CD4-positive, CD25-positive, alpha-beta regulatory T cell (primary cell): Measurements from ENCODE around the gene HOXC13. TPM values are rescaled to one million over a fixed set of nuclear protein-coding genes. Genes with fewer than 3 reads are reported as not detected.

Experiments
- ATAC-seq, 2 donors: fragments of 150-1000 bp; cut with Tn5 transposase; one replicate each; pipeline ENCODE4 v1.10.0; 2021; ENCODE audit warnings: low read depth in 2 of 2, moderate number of reproducible peaks in 2 of 2, moderate library complexity in 1 of 2
- DNase-seq, 3 donors: peaks; one replicate each; pipeline versions ENCODE4 v3.0.0 to v3.0.0-alpha.2; 2012 to 2022; ENCODE audit warnings: mixed read lengths in 1 of 3
- H3K27ac ChIP-seq: one replicate; pipeline ENCODE4 v1.7.0; 2013; ENCODE audit warnings: mild to moderate bottlenecking, low read length; ENCODE audit not compliant: insufficient read depth, poor library complexity, severe bottlenecking
- H3K27me3 ChIP-seq: one replicate; pipeline ENCODE4 v1.7.0; 2013; ENCODE audit warnings: low read length; ENCODE audit not compliant: control insufficient read depth, insufficient read depth
- H3K36me3 ChIP-seq: one replicate; pipeline ENCODE4 v1.7.0; 2013; ENCODE audit warnings: mild to moderate bottlenecking, low read length, moderate library complexity; ENCODE audit not compliant: control insufficient read depth, insufficient read depth
- H3K4me1 ChIP-seq: 2 replicates; pipeline ENCODE4 v1.7.0; 2013; ENCODE audit warnings: mild to moderate bottlenecking, low read length; ENCODE audit not compliant: insufficient read depth, control insufficient read depth, poor library complexity, severe bottlenecking
- H3K4me3 ChIP-seq: one replicate; pipeline ENCODE4 v1.7.0; 2013; ENCODE audit warnings: low read depth, mild to moderate bottlenecking, low read length, moderate library complexity
- H3K9me3 ChIP-seq, 2 experiments: 1 replicate in 1 of 2; 2 replicates in 1 of 2; pipeline ENCODE4 v1.7.0; 2013; ENCODE audit warnings: low read length in 2 of 2, mild to moderate bottlenecking in 1 of 2, moderate library complexity in 1 of 2; ENCODE audit not compliant: control insufficient read depth in 2 of 2
- H3K27ac Mint-ChIP-seq, 3 donors: one replicate each; pipeline ENCODE4 v1.8.0; 2020 to 2022; ENCODE audit warnings: mild to moderate bottlenecking in 3 of 3, mixed read lengths in 3 of 3, moderate library complexity in 2 of 3
- H3K27me3 Mint-ChIP-seq: one replicate; pipeline ENCODE4 v1.8.0; 2022; ENCODE audit warnings: mild to moderate bottlenecking, mixed read lengths
- H3K36me3 Mint-ChIP-seq: one replicate; pipeline ENCODE4 v1.8.0; 2020; ENCODE audit warnings: mixed read lengths
- H3K4me1 Mint-ChIP-seq, 4 donors: one replicate each; pipeline ENCODE4 v1.8.0; 2020 to 2022; ENCODE audit warnings: mixed read lengths in 4 of 4, mild to moderate bottlenecking in 1 of 4
- H3K4me3 Mint-ChIP-seq, 4 donors: one replicate each; pipeline ENCODE4 v1.8.0; 2020 to 2022; ENCODE audit warnings: mild to moderate bottlenecking in 4 of 4, mixed read lengths in 4 of 4, moderate library complexity in 3 of 4
- H3K9me3 Mint-ChIP-seq, 7 donors: one replicate each; pipeline ENCODE4 v1.8.0; 2020 to 2022; ENCODE audit warnings: mixed read lengths in 7 of 7, mild to moderate bottlenecking in 3 of 7, moderate library complexity in 2 of 7
- polyA plus RNA-seq, 4 donors: library from polyadenylated mRNA; unstranded; fragments of 300-500 nt; fragmentation: Illumina TruSeq; gene quantifications; one replicate each; pipeline ENCODE4 v1.2.3, GENCODE V29; 2021
- total RNA-seq: library from RNA; stranded (reverse); gene quantifications from one replicate; pipeline ENCODE4 v1.2.3, GENCODE V29; 2022

Gene HOXC13
- total and polyA plus RNA-seq, 5 donors from 2014 or later = not detected

- no peaks in the 10 kb centered on the region for H3K9me3 ChIP-seq
- ATAC-seq (no peak), DNase-seq (no peak)
- H3K27me3 ChIP-seq = peaks cover 85% of the 10 kb centered on the region
- H3K36me3 ChIP-seq = no peaks in the 10 kb centered on the region
- Mint-ChIP-seq H3K27me3 (peaks cover 99% of the 10 kb centered on the region), H3K27ac (peak overlapping the region in 1 of 3 donors; percentile 76), H3K4me1 (peaks cover 0 to 47% (median 20%) of the 10 kb centered on the region in 4 donors), H3K9me3 (peaks cover 0 to 4% (median 1%) of the 10 kb centered on the region in 7 donors), H3K4me3 (peak overlapping the region in 2 of 4 donors; percentile 59 to 81), H3K36me3 (no peaks in the 10 kb centered on the region)
- H3K4me3 ChIP-seq = no peak overlapping the region
- H3K27ac ChIP-seq = no peak overlapping the region
- H3K4me1 ChIP-seq = peaks cover 22% of the 10 kb centered on the region
Measured at GRCh38 chr12:53966385-53967133, 27.9 kb downstream of the HOXC13 start.

- Mint-ChIP-seq H3K9me3 (peaks cover 0 to 10% (median 1%) of the 10 kb centered on the region in 7 donors), H3K4me3 (peak overlapping the region in 1 of 4 donors; percentile 81), H3K27ac (no peak overlapping the region), H3K4me1 (peaks cover 0 to 44% (median 20%) of the 10 kb centered on the region in 4 donors), H3K27me3 (peaks cover 99% of the 10 kb centered on the region), H3K36me3 (no peaks in the 10 kb centered on the region)
- H3K9me3 ChIP-seq = peaks cover 0 to under 1% of the 10 kb centered on the region in 2 experiments
- H3K4me3 ChIP-seq = no peak overlapping the region
- no peak for ATAC-seq
- no peak for DNase-seq
- peaks cover 85% of the 10 kb centered on the region for H3K27me3 ChIP-seq
- H3K4me1 ChIP-seq = peaks cover 22% of the 10 kb centered on the region
- H3K36me3 ChIP-seq = no peaks in the 10 kb centered on the region
- H3K27ac ChIP-seq = no peak overlapping the region
Measured at GRCh38 chr12:53967421-53967925, 28.8 kb downstream of the HOXC13 start.

- H3K9me3 Mint-ChIP-seq = peaks cover 0 to 11% (median 1%) of the 10 kb centered on the region in 7 donors
- no peaks in the 10 kb centered on the region for H3K36me3 Mint-ChIP-seq
- no peak overlapping the region for H3K4me3 Mint-ChIP-seq
- peaks cover 99% of the 10 kb centered on the region for H3K27me3 Mint-ChIP-seq
- Histone ChIP-seq H3K27ac (no peak overlapping the region), H3K4me3 (no peak overlapping the region), H3K9me3 (peaks cover 2 to 9% of the 10 kb centered on the region in 2 experiments), H3K36me3 (no peaks in the 10 kb centered on the region), H3K27me3 (peaks cover 83% of the 10 kb centered on the region), H3K4me1 (peaks cover 25% of the 10 kb centered on the region)
- H3K4me1 Mint-ChIP-seq = peaks cover 0 to 47% (median 25%) of the 10 kb centered on the region in 4 donors
- ATAC-seq (no peak), DNase-seq (no peak)
- peak overlapping the region in 1 of 3 donors; percentile 33 for H3K27ac Mint-ChIP-seq
Measured at GRCh38 chr12:53968214-53969127, 29.8 kb downstream of the HOXC13 start.

GRCh38 chr12:53969588-53970259 lies 31.1 kb downstream of the HOXC13 start:
- Mint-ChIP-seq H3K27ac (no peak overlapping the region), H3K27me3 (peaks cover 100% of the 10 kb centered on the region), H3K4me1 (peaks cover 0 to 42% (median 21%) of the 10 kb centered on the region in 4 donors), H3K36me3 (no peaks in the 10 kb centered on the region), H3K9me3 (peaks cover 0 to 11% (median 1%) of the 10 kb centered on the region in 7 donors), H3K4me3 (no peak overlapping the region)
- Histone ChIP-seq H3K27ac (no peak overlapping the region), H3K36me3 (no peaks in the 10 kb centered on the region), H3K4me1 (peaks cover 34% of the 10 kb centered on the region), H3K4me3 (no peak overlapping the region), H3K27me3 (peaks cover 71% of the 10 kb centered on the region), H3K9me3 (peaks cover 2 to 9% of the 10 kb centered on the region in 2 experiments)
- no peak for ATAC-seq
- DNase-seq = no peak

GRCh38 chr12:53970451-53970850 lies 31.8 kb downstream of the HOXC13 start:
- DNase-seq (no peak), ATAC-seq (no peak)
- Histone ChIP-seq H3K4me1 (peaks cover 37% of the 10 kb centered on the region), H3K27ac (no peak overlapping the region), H3K36me3 (no peaks in the 10 kb centered on the region), H3K4me3 (no peak overlapping the region), H3K27me3 (peaks cover 66% of the 10 kb centered on the region), H3K9me3 (peaks cover 2 to 10% of the 10 kb centered on the region in 2 experiments)
- peaks cover 99% of the 10 kb centered on the region for H3K27me3 Mint-ChIP-seq
- peaks cover 0 to 41% (median 18%) of the 10 kb centered on the region in 4 donors for H3K4me1 Mint-ChIP-seq
- no peaks in the 10 kb centered on the region for H3K36me3 Mint-ChIP-seq
- H3K27ac Mint-ChIP-seq = no peak overlapping the region
- no peak overlapping the region for H3K4me3 Mint-ChIP-seq
- peaks cover 0 to 13% (median 1%) of the 10 kb centered on the region in 7 donors for H3K9me3 Mint-ChIP-seq

GRCh38 chr12:53971129-53971528 lies 32.5 kb downstream of the HOXC13 start:
- H3K9me3 ChIP-seq = peaks cover 2 to 17% of the 10 kb centered on the region in 2 experiments
- Mint-ChIP-seq H3K4me1 (peaks cover 0 to 38% (median 15%) of the 10 kb centered on the region in 4 donors), H3K27ac (no peak overlapping the region), H3K36me3 (no peaks in the 10 kb centered on the region), H3K27me3 (peaks cover 99% of the 10 kb centered on the region), H3K4me3 (no peak overlapping the region), H3K9me3 (peaks cover 0 to 15% (median 1%) of the 10 kb centered on the region in 7 donors)
- DNase-seq (no peak), ATAC-seq (no peak)
- no peak overlapping the region for H3K27ac ChIP-seq
- no peaks in the 10 kb centered on the region for H3K36me3 ChIP-seq
- H3K27me3 ChIP-seq = peaks cover 69% of the 10 kb centered on the region
- peaks cover 33% of the 10 kb centered on the region for H3K4me1 ChIP-seq
- H3K4me3 ChIP-seq = no peak overlapping the region

GRCh38 chr12:53971686-53972085 lies 33.1 kb downstream of the HOXC13 start:
- H3K27ac Mint-ChIP-seq = no peak overlapping the region

More at GRCh38 chr12:53971686-53972085, 33.1 kb downstream of the HOXC13 start:
- Histone ChIP-seq H3K4me1 (peaks cover 27% of the 10 kb centered on the region), H3K36me3 (no peaks in the 10 kb centered on the region), H3K27ac (no peak overlapping the region), H3K27me3 (peaks cover 70% of the 10 kb centered on the region), H3K9me3 (peaks cover 2 to 20% of the 10 kb centered on the region in 2 experiments), H3K4me3 (no peak overlapping the region)
- Mint-ChIP-seq H3K9me3 (peaks cover 0 to 16% (median 1%) of the 10 kb centered on the region in 7 donors), H3K4me3 (peak overlapping the region in 1 of 4 donors; percentile 41), H3K4me1 (peaks cover 0 to 35% (median 11%) of the 10 kb centered on the region in 4 donors), H3K27me3 (peaks cover 99% of the 10 kb centered on the region), H3K36me3 (no peaks in the 10 kb centered on the region)
- ATAC-seq = no peak
- no peak for DNase-seq
